CD14-positive monocyte (primary cell): ENCODE measurements around the gene RPRD1A. TPM values are rescaled to one million over a fixed set of nuclear protein-coding genes. Genes with fewer than 3 reads are reported as not detected.

ENCODE experiments used
- DNase-seq, 3 donors: peaks; one replicate each; pipeline ENCODE4 v3.0.0-alpha.2; 2011 to 2022
- H2AFZ ChIP-seq: 2 replicates; pipeline ENCODE4 v1.6.0; 2012; ENCODE audit warnings: mild to moderate bottlenecking, low read depth, low read length, inconsistent platforms; ENCODE audit not compliant: insufficient read depth, poor library complexity, severe bottlenecking
- H3K27ac ChIP-seq, 2 donors: 1 replicate in 1 of 2; 2 replicates in 1 of 2; pipeline ENCODE4 v1.5.1; 2012 to 2013; ENCODE audit warnings: low read length in 2 of 2, control low read depth in 1 of 2, inconsistent platforms in 1 of 2, low read depth in 1 of 2, mild to moderate bottlenecking in 1 of 2
- H3K27me3 ChIP-seq, 2 donors: one replicate each; pipeline versions ENCODE4 v1.6.0 to v1.6.1; 2011 to 2013; ENCODE audit warnings: low read length in 2 of 2; ENCODE audit not compliant: control insufficient read depth in 2 of 2, insufficient read depth in 2 of 2
- H3K36me3 ChIP-seq, 2 donors: replicated peaks in 1 of 2; 1 replicate in 1 of 2; 2 replicates in 1 of 2; pipeline versions ENCODE4 v1.5.1 to v1.6.1; 2012 to 2013; ENCODE audit warnings: low read length in 2 of 2, control low read depth in 1 of 2, inconsistent platforms in 1 of 2, mild to moderate bottlenecking in 1 of 2; ENCODE audit not compliant: insufficient read depth in 2 of 2, control insufficient read depth in 1 of 2
- H3K4me1 ChIP-seq, 2 donors: 1 replicate in 1 of 2; 2 replicates in 1 of 2; pipeline versions ENCODE4 v1.5.1 to v1.6.1; 2012 to 2013; ENCODE audit warnings: low read length in 2 of 2, control low read depth in 1 of 2, inconsistent platforms in 1 of 2, mild to moderate bottlenecking in 1 of 2, moderate library complexity in 1 of 2; ENCODE audit not compliant: insufficient read depth in 2 of 2, control insufficient read depth in 1 of 2
- H3K4me2 ChIP-seq: replicated peaks from 2 replicates; pipeline ENCODE3; 2012; ENCODE audit warnings: low read length, moderate library complexity, mild to moderate bottlenecking; ENCODE audit not compliant: poor library complexity, severe bottlenecking; ENCODE audit errors: extremely low read depth
- H3K4me3 ChIP-seq, 3 experiments: fragments of 200-600 bp in 1 of 3; sonication (generic) in 1 of 3; replicated peaks in 1 of 3; 1 replicate in 2 of 3; 2 replicates in 1 of 3; pipeline ENCODE4 v1.5.1; 2011 to 2013; ENCODE audit warnings: low read length in 3 of 3, mild to moderate bottlenecking in 3 of 3, control low read depth in 2 of 3, low read depth in 2 of 3, inconsistent platforms in 1 of 3, moderate library complexity in 1 of 3
- H3K79me2 ChIP-seq: 2 replicates; pipeline ENCODE4 v1.6.0; 2012; ENCODE audit warnings: mild to moderate bottlenecking, control low read depth, inconsistent platforms, low read length, moderate library complexity; ENCODE audit not compliant: insufficient read depth
- H3K9ac ChIP-seq: 2 replicates; pipeline ENCODE4 v1.6.0; 2017; ENCODE audit warnings: low read length, mild to moderate bottlenecking; ENCODE audit not compliant: insufficient read depth, poor library complexity, severe bottlenecking
- H3K9me3 ChIP-seq, 2 donors: replicated peaks in 1 of 2; 1 replicate in 1 of 2; 2 replicates in 1 of 2; pipeline versions ENCODE4 v1.5.1 to v1.6.1; 2012 to 2013; ENCODE audit warnings: low read length in 2 of 2, control low read depth in 1 of 2; ENCODE audit not compliant: control insufficient read depth in 1 of 2, insufficient read depth in 1 of 2
- H4K20me1 ChIP-seq: 2 replicates; pipeline ENCODE4 v1.6.0; 2012; ENCODE audit warnings: mild to moderate bottlenecking, low read length, control low read depth, moderate library complexity; ENCODE audit not compliant: insufficient read depth
- H3K27ac Mint-ChIP-seq, 7 donors: one replicate each; pipeline ENCODE4 v1.8.0; 2020; ENCODE audit warnings: mild to moderate bottlenecking in 7 of 7, mixed read lengths in 7 of 7, moderate library complexity in 6 of 7, inconsistent platforms in 2 of 7
- H3K27me3 Mint-ChIP-seq, 3 donors: one replicate each; pipeline ENCODE4 v1.8.0; 2021 to 2022; ENCODE audit warnings: low read depth in 3 of 3, mild to moderate bottlenecking in 3 of 3, mixed read lengths in 3 of 3, moderate library complexity in 3 of 3, inconsistent platforms in 1 of 3
- H3K36me3 Mint-ChIP-seq, 2 donors: one replicate each; pipeline ENCODE4 v1.8.0; 2020; ENCODE audit warnings: mixed read lengths in 2 of 2, inconsistent platforms in 1 of 2, mild to moderate bottlenecking in 1 of 2
- H3K4me1 Mint-ChIP-seq: one replicate; pipeline ENCODE4 v1.8.0; 2020; ENCODE audit warnings: mild to moderate bottlenecking, mixed read lengths
- H3K4me3 Mint-ChIP-seq, 2 donors: one replicate each; pipeline ENCODE4 v1.8.0; 2020; ENCODE audit warnings: mild to moderate bottlenecking in 2 of 2, mixed read lengths in 2 of 2, moderate library complexity in 1 of 2
- H3K9me3 Mint-ChIP-seq, 7 donors: one replicate each; pipeline ENCODE4 v1.8.0; 2020 to 2022; ENCODE audit warnings: mixed read lengths in 7 of 7, mild to moderate bottlenecking in 6 of 7, moderate library complexity in 6 of 7, inconsistent platforms in 2 of 7
- WGBS: methylation state at CpG from one replicate; pipeline ENCODE4 v1.1.5; 2013; ENCODE audit warnings: missing lambda C conversion rate; ENCODE audit not compliant: insufficient coverage; 5-methylcytosine and 5-hydroxymethylcytosine counted together
- intact Hi-C, 2 donors: fragments of 100-400 bp; cut with micrococcal nuclease; formaldehyde crosslinking; loops; one replicate each; pipeline versions ENCODE4 v1.15.0 to v1.15.1; 2023
- polyA plus RNA-seq, 3 donors: library from polyadenylated mRNA; depleted of rRNA in 1 of 3; unstranded in 2 of 3; stranded (reverse) in 1 of 3; fragments of 300-500 nt in 2 of 3; fragments of >200 nt in 1 of 3; fragmentation: Illumina TruSeq in 2 of 3; gene quantifications; 1 replicate in 2 of 3; 2 replicates in 1 of 3; pipeline ENCODE4 v1.2.3, GENCODE V29; 2012 to 2021
- TF ChIP-seq, protein P1 (sequence below): fragments of 200-600 bp; IDR thresholded peaks from one replicate; pipeline ENCODE4 v1.8.0; 2022; ENCODE audit warnings: antibody characterized with exemption, mild to moderate bottlenecking

RPRD1A gene
- polyA plus RNA-seq, 3 donors: 10.0 to 30.3 (median 10.9) TPM

DNA sequence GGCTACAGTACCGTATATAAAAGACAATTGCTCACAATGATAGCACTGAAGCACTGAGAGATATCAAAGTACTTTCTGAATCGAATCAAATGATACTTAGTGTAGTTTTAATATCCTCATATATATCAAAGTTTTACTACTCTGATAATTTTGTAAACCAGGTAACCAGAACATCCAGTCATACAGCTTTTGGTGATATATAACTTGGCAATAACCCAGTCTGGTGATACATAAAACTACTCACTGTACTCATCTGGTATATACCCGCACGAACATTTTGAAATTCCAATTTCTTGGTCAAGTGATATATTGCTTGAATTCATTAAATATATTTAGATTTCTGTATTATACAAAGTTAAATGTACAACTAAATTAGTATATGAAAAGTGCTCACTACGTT lies 41.2 kb upstream of the RPRD1A start:
- H3K9ac ChIP-seq: no peak overlapping the region
- H3K4me3 ChIP-seq: no peak overlapping the region
- no peaks in the 10 kb centered on the region for H3K79me2 ChIP-seq
- H3K27me3 ChIP-seq: no peaks in the 10 kb centered on the region
- H3K36me3 ChIP-seq: peaks cover 24 to 42% of the 10 kb centered on the region in 2 donors
- no peak overlapping the region for H2AFZ ChIP-seq
- Mint-ChIP-seq H3K9me3 (peaks cover 0 to 3% (median 0%) of the 10 kb centered on the region in 7 donors), H3K27me3 (peaks cover 0 to 4% (median 0%) of the 10 kb centered on the region in 3 donors), H3K27ac (no peak overlapping the region), H3K36me3 (peaks cover 35 to 41% of the 10 kb centered on the region in 2 donors), H3K4me1 (peaks cover 7% of the 10 kb centered on the region), H3K4me3 (no peak overlapping the region)
- no CpG with 5 or more reads among the region's 5 CpGs for WGBS
- no peaks in the 10 kb centered on the region for H3K4me1 ChIP-seq
- no peaks in the 10 kb centered on the region for H4K20me1 ChIP-seq
- H3K9me3 ChIP-seq: no peaks in the 10 kb centered on the region
- no peak overlapping the region for H3K4me2 ChIP-seq
- TF ChIP-seq, protein P1, sequence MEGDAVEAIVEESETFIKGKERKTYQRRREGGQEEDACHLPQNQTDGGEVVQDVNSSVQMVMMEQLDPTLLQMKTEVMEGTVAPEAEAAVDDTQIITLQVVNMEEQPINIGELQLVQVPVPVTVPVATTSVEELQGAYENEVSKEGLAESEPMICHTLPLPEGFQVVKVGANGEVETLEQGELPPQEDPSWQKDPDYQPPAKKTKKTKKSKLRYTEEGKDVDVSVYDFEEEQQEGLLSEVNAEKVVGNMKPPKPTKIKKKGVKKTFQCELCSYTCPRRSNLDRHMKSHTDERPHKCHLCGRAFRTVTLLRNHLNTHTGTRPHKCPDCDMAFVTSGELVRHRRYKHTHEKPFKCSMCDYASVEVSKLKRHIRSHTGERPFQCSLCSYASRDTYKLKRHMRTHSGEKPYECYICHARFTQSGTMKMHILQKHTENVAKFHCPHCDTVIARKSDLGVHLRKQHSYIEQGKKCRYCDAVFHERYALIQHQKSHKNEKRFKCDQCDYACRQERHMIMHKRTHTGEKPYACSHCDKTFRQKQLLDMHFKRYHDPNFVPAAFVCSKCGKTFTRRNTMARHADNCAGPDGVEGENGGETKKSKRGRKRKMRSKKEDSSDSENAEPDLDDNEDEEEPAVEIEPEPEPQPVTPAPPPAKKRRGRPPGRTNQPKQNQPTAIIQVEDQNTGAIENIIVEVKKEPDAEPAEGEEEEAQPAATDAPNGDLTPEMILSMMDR: no peak
- intact Hi-C loops: no loop called here
- no peak overlapping the region for H3K27ac ChIP-seq
- no peak for DNase-seq

DNA sequence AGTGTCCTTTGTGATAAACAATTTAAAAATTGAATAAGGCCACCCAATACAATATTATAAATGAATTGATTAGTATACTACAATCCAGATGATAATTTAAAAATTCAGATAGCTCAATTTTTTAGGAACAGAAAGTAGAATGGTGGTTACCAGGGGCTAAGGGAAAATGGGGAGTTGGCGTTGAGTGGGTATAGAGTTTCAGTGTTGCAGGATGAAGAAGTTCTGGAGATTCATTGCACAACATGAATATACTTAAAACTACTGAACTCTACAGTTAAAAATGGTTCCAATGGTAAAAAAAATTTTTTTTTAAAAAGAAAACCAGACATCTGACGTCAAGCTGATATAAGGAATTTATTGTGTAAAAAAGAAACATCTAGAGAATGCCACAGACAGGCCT lies 40.8 kb upstream of the RPRD1A start:
- no peak overlapping the region for H3K4me3 Mint-ChIP-seq
- TF ChIP-seq, protein P1: no peak
- intact Hi-C loops: no loop called here

More for the DNA sequence above, 40.8 kb upstream of the RPRD1A start:
- Histone ChIP-seq H3K36me3 (peaks cover 20 to 37% of the 10 kb centered on the region in 2 donors), H3K4me1 (no peaks in the 10 kb centered on the region), H2AFZ (no peak overlapping the region), H3K4me2 (no peak overlapping the region), H3K4me3 (no peak overlapping the region), H3K27me3 (no peaks in the 10 kb centered on the region), H3K79me2 (no peaks in the 10 kb centered on the region), H3K9ac (no peak overlapping the region), H4K20me1 (no peaks in the 10 kb centered on the region), H3K9me3 (no peaks in the 10 kb centered on the region), H3K27ac (no peak overlapping the region)
- no CpG with 5 or more reads among the region's 2 CpGs for WGBS
- Mint-ChIP-seq H3K4me1 (peaks cover 7% of the 10 kb centered on the region), H3K27ac (no peak overlapping the region), H3K9me3 (peaks cover 0 to 4% (median 0%) of the 10 kb centered on the region in 7 donors), H3K27me3 (peaks cover 0 to 4% (median 0%) of the 10 kb centered on the region in 3 donors), H3K36me3 (peaks cover 32 to 41% of the 10 kb centered on the region in 2 donors)
- DNase-seq: no peak
